Activated T-helper 2 cell treated with anti-CD3 and anti-CD28 coated beads, Interferon-gamma antibody, Interleukin-2, Interleukin-4, amounts not matched to agents 10 μg/mL and 5 μg/mL and 100 μg/mL, durations not matched to agents 14 hours and 24 hours and 36 hours (primary cell): Measurements from ENCODE around the gene CD33. TPM values are rescaled to one million over a fixed set of nuclear protein-coding genes. Genes with fewer than 3 reads are reported as not detected.
"Not testable (repeated sequence)": the region's sequence is repeated elsewhere in the genome, so short reads cannot be mapped to it uniquely, and the experiment has no call there.

ENCODE experiments used
- DNase-seq: peaks from one replicate; pipeline ENCODE4 v3.0.0; 2021; ENCODE audit warnings: low spot score
- H3K27ac Mint-ChIP-seq: one replicate; pipeline ENCODE4 v1.8.0; 2021; ENCODE audit warnings: mixed read lengths
- H3K27me3 Mint-ChIP-seq: one replicate; pipeline ENCODE4 v1.8.0; 2021; ENCODE audit warnings: low read depth, mixed read lengths
- H3K36me3 Mint-ChIP-seq: one replicate; pipeline ENCODE4 v1.8.0; 2021; ENCODE audit warnings: low read depth, mixed read lengths
- H3K4me1 Mint-ChIP-seq: one replicate; pipeline ENCODE4 v1.8.0; 2021; ENCODE audit warnings: low read depth, mixed read lengths
- H3K4me3 Mint-ChIP-seq: one replicate; pipeline ENCODE4 v1.8.0; 2021; ENCODE audit warnings: low read depth, mild to moderate bottlenecking, moderate library complexity, mixed read lengths
- H3K9me3 Mint-ChIP-seq: one replicate; pipeline ENCODE4 v1.8.0; 2021; ENCODE audit warnings: mixed read lengths
- intact Hi-C: fragments of 100-400 bp; cut with micrococcal nuclease; formaldehyde crosslinking; loops from one replicate; pipeline ENCODE4 v1.15.1; 2023
- total RNA-seq: library from RNA; stranded (reverse); gene quantifications from 2 replicates; pipeline ENCODE4 v1.2.3, GENCODE V29; 2022

The CD33 gene
- total RNA-seq, 1 donor from 2014 or later = 14.3 TPM

DNA sequence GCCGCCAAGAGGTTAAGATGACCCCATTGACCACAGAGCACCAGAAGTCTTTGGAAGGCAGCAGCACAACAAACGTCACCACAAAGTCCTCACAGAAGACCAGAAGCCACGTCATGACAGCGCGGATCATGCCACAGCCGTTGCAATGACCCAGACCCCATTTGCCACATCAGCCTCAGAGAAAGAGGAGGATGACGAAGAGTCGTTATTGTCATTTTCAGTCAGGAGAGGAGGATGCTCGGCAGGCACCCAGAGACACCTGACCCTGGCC, 29.6 kb upstream of the CD33 start:
- no peak overlapping the region for H3K27ac Mint-ChIP-seq
- H3K27me3 Mint-ChIP-seq = peaks cover 3% of the 10 kb centered on the region
- DNase-seq = no peak
- no peaks in the 10 kb centered on the region for H3K36me3 Mint-ChIP-seq
- intact Hi-C loops = no loop called here
- H3K4me3 Mint-ChIP-seq = no peak overlapping the region
- no peaks in the 10 kb centered on the region for H3K9me3 Mint-ChIP-seq
- peaks cover 7% of the 10 kb centered on the region for H3K4me1 Mint-ChIP-seq

DNA sequence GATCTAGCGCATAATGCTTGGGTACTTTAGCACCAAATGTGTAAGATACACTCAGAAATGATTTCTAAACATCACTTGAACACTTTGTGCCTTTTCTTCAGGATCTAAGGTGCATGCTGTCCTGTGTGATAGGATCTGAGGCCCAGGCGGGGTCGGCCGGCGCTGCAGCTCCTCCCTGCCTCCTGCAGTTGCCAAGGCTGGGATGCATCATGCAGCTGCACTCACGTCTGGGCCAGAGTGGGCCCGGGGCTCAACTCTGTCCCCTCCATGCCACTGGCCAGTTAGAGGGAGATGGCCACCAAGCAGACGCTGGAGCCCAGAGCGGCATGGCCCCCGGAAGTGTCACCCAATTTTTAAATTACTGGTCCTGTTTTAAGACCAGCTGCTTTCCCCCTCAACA, 29.3 kb upstream of the CD33 start:
- H3K27me3 Mint-ChIP-seq = peaks cover 5% of the 10 kb centered on the region
- DNase-seq = no peak
- no peak overlapping the region for H3K27ac Mint-ChIP-seq
- H3K4me1 Mint-ChIP-seq = peaks cover 7% of the 10 kb centered on the region
- no peaks in the 10 kb centered on the region for H3K36me3 Mint-ChIP-seq
- no peaks in the 10 kb centered on the region for H3K9me3 Mint-ChIP-seq
- no peak overlapping the region for H3K4me3 Mint-ChIP-seq
- intact Hi-C loops = no loop called here

- Mint-ChIP-seq H3K27me3 (peaks cover 9% of the 10 kb centered on the region), H3K4me1 (peaks cover 7% of the 10 kb centered on the region), H3K27ac (no peak overlapping the region), H3K4me3 (no peak overlapping the region), H3K36me3 (no peaks in the 10 kb centered on the region), H3K9me3 (no peaks in the 10 kb centered on the region)
- intact Hi-C loops = no loop called here
- no peak for DNase-seq
Observed at GRCh38 chr19:51196181-51196580, 28.7 kb upstream of the CD33 start.

- Mint-ChIP-seq H3K9me3 (no peaks in the 10 kb centered on the region), H3K4me1 (peaks cover 7% of the 10 kb centered on the region), H3K27me3 (peaks cover 21% of the 10 kb centered on the region), H3K4me3 (no peak overlapping the region), H3K36me3 (no peaks in the 10 kb centered on the region), H3K27ac (no peak overlapping the region)
- intact Hi-C loops = no loop called here
- DNase-seq = no peak
Observed at GRCh38 chr19:51198641-51199040, 26.2 kb upstream of the CD33 start.

DNA sequence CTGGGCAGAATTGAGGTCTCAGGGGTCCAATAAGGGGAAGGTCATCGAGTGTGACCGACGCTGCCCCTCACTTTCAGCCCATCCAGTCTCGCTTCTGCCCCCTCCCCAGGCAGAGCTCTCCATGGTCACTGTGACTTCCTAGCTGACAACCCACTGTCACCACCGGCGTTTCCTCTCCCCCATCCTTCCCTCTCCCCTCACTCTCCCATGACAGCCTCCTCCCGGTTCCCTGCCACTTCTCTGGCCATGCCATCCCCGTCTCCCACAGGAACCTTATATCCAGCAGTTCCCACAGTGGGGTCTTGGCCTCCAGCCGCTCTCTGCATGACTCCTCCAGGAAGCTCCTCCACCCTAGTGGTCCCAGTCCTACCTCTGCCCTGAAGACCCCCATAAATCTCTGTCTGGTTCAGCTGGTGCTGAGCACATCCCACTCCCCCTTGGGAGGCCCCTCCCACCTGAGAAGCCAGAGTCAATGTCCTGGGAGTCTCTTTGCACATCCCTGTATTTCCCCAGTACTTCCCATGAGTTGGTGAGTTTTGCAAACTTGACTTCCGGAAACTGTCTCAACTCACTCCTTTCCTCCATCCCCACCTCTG, 24.7 kb upstream of the CD33 start:
- peaks cover 7% of the 10 kb centered on the region for H3K4me1 Mint-ChIP-seq
- no peak overlapping the region for H3K4me3 Mint-ChIP-seq
- DNase-seq = no peak
- no peak overlapping the region for H3K27ac Mint-ChIP-seq
- intact Hi-C loops = no loop called here
- peaks cover 32% of the 10 kb centered on the region for H3K27me3 Mint-ChIP-seq
- no peaks in the 10 kb centered on the region for H3K9me3 Mint-ChIP-seq
- no peaks in the 10 kb centered on the region for H3K36me3 Mint-ChIP-seq

DNA sequence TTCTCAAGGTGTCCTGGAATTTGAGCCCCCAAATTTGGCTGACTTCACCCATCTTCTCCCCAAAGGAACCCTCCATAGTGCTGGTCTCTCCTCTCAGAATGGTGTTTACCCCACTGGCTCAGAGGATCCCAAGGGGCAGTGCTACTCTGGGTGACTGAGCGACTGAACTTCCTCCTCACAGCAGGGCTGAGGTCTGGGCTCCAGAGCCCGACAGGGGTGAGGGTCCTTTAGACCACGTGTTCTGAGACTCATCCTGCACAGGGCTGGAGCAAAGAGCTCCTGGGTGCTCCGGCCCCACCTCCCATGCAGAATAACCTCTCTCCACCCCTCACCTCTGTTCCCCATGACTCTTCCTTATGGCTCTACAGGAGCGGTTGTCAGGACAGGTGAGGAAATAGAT, 23.2 kb upstream of the CD33 start:
- no peak for DNase-seq
- Mint-ChIP-seq H3K27ac (no peak overlapping the region), H3K36me3 (no peaks in the 10 kb centered on the region), H3K9me3 (no peaks in the 10 kb centered on the region), H3K4me3 (no peak overlapping the region), H3K4me1 (peaks cover 10% of the 10 kb centered on the region), H3K27me3 (peaks cover 37% of the 10 kb centered on the region)
- intact Hi-C loops = no loop called here

DNA sequence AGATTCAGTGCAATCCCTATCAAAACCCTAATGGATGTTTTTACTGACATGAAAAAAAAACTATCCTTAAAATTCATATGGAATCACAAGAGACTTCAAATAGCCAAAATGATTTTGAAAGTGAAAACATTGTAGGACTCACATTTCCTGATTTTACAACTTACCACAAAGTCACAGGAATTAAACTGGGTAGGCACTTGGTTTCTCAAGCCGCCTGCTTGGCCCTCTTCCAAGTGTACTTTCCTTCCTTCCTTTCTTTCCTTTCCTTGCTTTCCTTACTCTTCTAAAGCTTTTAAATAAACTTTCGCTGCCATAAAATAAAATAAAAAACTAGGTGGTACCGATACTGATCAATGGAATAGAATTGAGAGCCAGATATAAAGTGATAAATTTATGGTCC, 21.0 kb upstream of the CD33 start:
- DNase-seq = no peak
- Mint-ChIP-seq H3K4me3 (no peak overlapping the region), H3K27ac (no peak overlapping the region), H3K4me1 (peaks cover 20% of the 10 kb centered on the region), H3K9me3 (no peaks in the 10 kb centered on the region), H3K36me3 (no peaks in the 10 kb centered on the region), H3K27me3 (peaks cover 50% of the 10 kb centered on the region)
- intact Hi-C loops = no loop called here

GRCh38 chr19:51204321-51204720, 20.6 kb upstream of the CD33 start:
- H3K9me3 Mint-ChIP-seq = no peaks in the 10 kb centered on the region
- peaks cover 20% of the 10 kb centered on the region for H3K4me1 Mint-ChIP-seq
- no peak overlapping the region for H3K4me3 Mint-ChIP-seq
- H3K36me3 Mint-ChIP-seq = no peaks in the 10 kb centered on the region
- DNase-seq = no peak
- intact Hi-C loops = no loop called here
- H3K27me3 Mint-ChIP-seq = peaks cover 53% of the 10 kb centered on the region
- no peak overlapping the region for H3K27ac Mint-ChIP-seq

GRCh38 chr19:51207747-51208146, 17.1 kb upstream of the CD33 start:
- H3K36me3 Mint-ChIP-seq = no peaks in the 10 kb centered on the region
- intact Hi-C loops = loop anchor here (2.0 to 5.0 kb wide), 2 partner anchors 19 to 40 kb away; no protein-coding TSS in a partner anchor
- peaks cover 57% of the 10 kb centered on the region for H3K27me3 Mint-ChIP-seq
- no peaks in the 10 kb centered on the region for H3K9me3 Mint-ChIP-seq
- H3K4me3 Mint-ChIP-seq = no peak overlapping the region
- DNase-seq = no peak
- H3K4me1 Mint-ChIP-seq = peaks cover 30% of the 10 kb centered on the region
- no peak overlapping the region for H3K27ac Mint-ChIP-seq

GRCh38 chr19:51210191-51210784, 14.6 kb upstream of the CD33 start:
- no peak overlapping the region for H3K27ac Mint-ChIP-seq
- no peaks in the 10 kb centered on the region for H3K9me3 Mint-ChIP-seq
- DNase-seq = no peak
- H3K4me3 Mint-ChIP-seq = no peak overlapping the region
- H3K4me1 Mint-ChIP-seq = peaks cover 26% of the 10 kb centered on the region
- intact Hi-C loops = no loop called here
- H3K27me3 Mint-ChIP-seq = peaks cover 36% of the 10 kb centered on the region
- no peaks in the 10 kb centered on the region for H3K36me3 Mint-ChIP-seq

DNA sequence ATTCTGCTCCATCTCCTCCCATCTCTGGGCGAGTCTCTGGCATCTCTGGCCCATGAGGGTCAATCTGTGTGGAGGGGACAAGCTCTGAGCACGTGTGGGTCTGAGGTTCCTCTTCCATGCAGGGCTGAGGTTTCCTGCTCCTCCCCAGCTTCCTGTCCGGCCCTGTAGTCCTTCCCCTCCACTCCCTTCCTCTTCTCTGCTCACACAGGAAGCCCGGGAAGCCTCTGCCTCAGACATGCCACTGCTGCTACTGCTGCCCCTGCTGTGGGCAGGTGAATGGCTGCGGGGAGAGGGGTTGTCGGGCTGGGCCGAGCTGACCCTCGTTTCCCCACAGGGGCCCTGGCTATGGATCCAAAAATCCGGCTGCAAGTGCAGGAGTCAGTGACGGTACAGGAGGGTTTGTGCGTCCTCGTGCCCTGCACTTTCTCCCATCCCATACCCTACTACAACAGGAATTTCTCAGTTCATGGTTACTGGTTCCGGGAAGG, 14.0 kb upstream of the CD33 start:
- H3K36me3 Mint-ChIP-seq, H3K27ac Mint-ChIP-seq, H3K9me3 Mint-ChIP-seq, DNase-seq, H3K4me3 Mint-ChIP-seq, intact Hi-C loops: not testable (repeated sequence)
- peaks cover 31% of the 10 kb centered on the region for H3K27me3 Mint-ChIP-seq
- peaks cover 24% of the 10 kb centered on the region for H3K4me1 Mint-ChIP-seq

GRCh38 chr19:51211833-51212232, 13.0 kb upstream of the CD33 start:
- Mint-ChIP-seq H3K36me3 (no peaks in the 10 kb centered on the region), H3K27me3 (peaks cover 33% of the 10 kb centered on the region), H3K4me3 (no peak overlapping the region), H3K27ac (no peak overlapping the region), H3K9me3 (no peaks in the 10 kb centered on the region), H3K4me1 (peaks cover 20% of the 10 kb centered on the region)
- intact Hi-C loops = no loop called here
- no peak for DNase-seq

DNA sequence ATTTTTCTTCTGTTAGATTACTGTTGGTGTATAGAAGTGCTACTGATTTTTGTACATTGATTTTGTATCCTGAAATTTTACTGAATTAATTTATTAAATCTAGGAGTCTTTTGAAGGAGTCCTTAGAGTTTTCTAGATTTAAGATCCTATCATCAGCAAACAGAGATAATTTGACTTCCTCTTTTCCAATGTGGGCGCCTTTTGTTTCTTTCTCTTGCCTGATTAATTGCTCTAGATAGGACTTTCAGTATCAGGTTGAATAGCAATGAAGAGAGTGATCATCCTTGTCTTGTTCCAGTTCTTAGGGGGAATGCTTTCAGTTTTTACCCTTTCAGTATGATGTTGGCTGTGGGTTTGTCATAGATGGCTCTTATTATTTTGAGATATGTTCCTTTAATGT, 5.6 kb upstream of the CD33 start:
- intact Hi-C loops = loop anchor here (1.0 kb wide), 3 partner anchors 8 to 37 kb away; no protein-coding TSS in a partner anchor
- H3K4me3 Mint-ChIP-seq = no peak overlapping the region
- H3K36me3 Mint-ChIP-seq = no peaks in the 10 kb centered on the region
- H3K4me1 Mint-ChIP-seq = peaks cover 28% of the 10 kb centered on the region
- H3K9me3 Mint-ChIP-seq = no peaks in the 10 kb centered on the region
- H3K27me3 Mint-ChIP-seq = peaks cover 43% of the 10 kb centered on the region
- DNase-seq = no peak
- no peak overlapping the region for H3K27ac Mint-ChIP-seq
